RWPE1 (cell line): ENCODE measurements around the gene FBF1.

Experiments used
- CTCF ChIA-PET: fragments of 350-600 bp; sonication (Branson Sonifier 250); formaldehyde crosslinking; extraction: SDS; loops from one replicate; lab custom pipeline; 2021; lab: Yijun Ruan, JAX
- POLR2A ChIA-PET: fragments of 400-600 bp; formaldehyde crosslinking; extraction: SDS; loops from one replicate; lab custom pipeline; 2020; ENCODE audit warnings: antibody characterized with exemption; ENCODE audit not compliant: low non-redundant PET; lab: Yijun Ruan, JAX
- DNase-seq: peaks from one replicate; pipeline ENCODE4 v3.0.0; 2012; ENCODE audit warnings: low spot score
- H3K27ac ChIP-seq: fragments of 450-650 bp; 2 replicates; pipeline ENCODE4 v1.5.1; 2017
- CTCF ChIP-seq: fragments of 450-650 bp; conservative IDR thresholded peaks from 2 replicates; pipeline ENCODE4 v1.5.1; 2017; ENCODE audit warnings: low read depth, mild to moderate bottlenecking

The FBF1 gene

GRCh38 chr17:75881678-75882454, 59.0 kb downstream of the FBF1 start:
- no peak for TF ChIP-seq CTCF
- no peak for DNase-seq
- POLR2A ChIA-PET: no interaction called here
- H3K27ac ChIP-seq: peak overlapping the region; percentile 58
- CTCF ChIA-PET: interaction anchor here (0.7 kb wide), 1 partner anchor 24 kb away, joined by 3 read pairs; no protein-coding TSS in a partner anchor

- ChIA-PET POLR2A (no interaction called here), CTCF (interaction anchor here (0.8 to 2.2 kb wide), 2 partner anchors 35 to 97 kb away, joined by 5 to 6 read pairs; no protein-coding TSS in a partner anchor)
- peak overlapping the region; percentile 42 for H3K27ac ChIP-seq
- TF ChIP-seq CTCF: no peak
- no peak for DNase-seq
Observed at GRCh38 chr17:75880266-75880665, 60.6 kb downstream of the FBF1 start.

GRCh38 chr17:75878174-75878998, 62.5 kb downstream of the FBF1 start, which contains the start of gene TRIM47:
Gene TRIM47 (minus strand): TSS chr17:75878581. CDS start chr17:75878548, 33 bp downstream.
- 0 out of 2 replicates have a peak, but pooled peaks have one; percentile 20 for TF ChIP-seq CTCF
- POLR2A ChIA-PET: interaction anchor here (0.7 kb wide), 2 partner anchors 23 to 98 kb away, joined by 3 read pairs; partner anchors contain the start of gene WBP2
- peak within 1 kb of the TSS; percentile 98 for H3K27ac ChIP-seq
- CTCF ChIA-PET: interaction anchor here (0.7 to 2.2 kb wide), 9 partner anchors 9 to 115 kb away, joined by 3 to 8 read pairs (median 4); partner anchors contain the start of gene TRIM65
- peak; percentile 52 for DNase-seq

GRCh38 chr17:75877752-75878173, 63.1 kb downstream of the FBF1 start:
- DNase-seq: peak; percentile 51
- ChIA-PET POLR2A (interaction anchor here (0.6 to 1.2 kb wide), 3 partner anchors 21 to 101 kb away, joined by 3 to 4 read pairs (median 3); no protein-coding TSS in a partner anchor), CTCF (interaction anchor here (0.5 to 1.7 kb wide), 10 partner anchors 12 to 69 kb away, joined by 3 to 8 read pairs (median 4); partner anchors contain the start of genes TRIM65 and UNC13D)
- peak overlapping the region; percentile 98 for H3K27ac ChIP-seq
- TF ChIP-seq CTCF: peak; percentile 73

- ChIA-PET CTCF (interaction anchor here (0.5 to 1.7 kb wide), 8 partner anchors 13 to 69 kb away, joined by 3 to 8 read pairs (median 4); partner anchors contain the start of genes TRIM65 and UNC13D), POLR2A (interaction anchor here (0.5 to 1.2 kb wide), 4 partner anchors 16 to 100 kb away, joined by 3 to 4 read pairs (median 4); no protein-coding TSS in a partner anchor)
- peak overlapping the region; percentile 98 for H3K27ac ChIP-seq
- peak; percentile 81 for DNase-seq
- TF ChIP-seq CTCF: no peak
Observed at GRCh38 chr17:75876938-75877751, 63.7 kb downstream of the FBF1 start.
